Activated CD8-positive, alpha-beta T cell treated with anti-CD3 and anti-CD28 coated beads for 36 hours (primary cell): ENCODE data around the gene BCL2A1. TPM values are rescaled to one million over a fixed set of nuclear protein-coding genes. Genes with fewer than 3 reads are reported as not detected.

Experiments used
- ATAC-seq: fragments of 200-7000 bp; cut with Tn5 transposase; one replicate; pipeline ENCODE4 v1.10.0; 2021; ENCODE audit warnings: mild to moderate bottlenecking, moderate library complexity
- CTCF ChIA-PET: fragments of 350-600 bp; sonication (Branson Sonifier 250); formaldehyde crosslinking; loops from one replicate; lab custom pipeline; 2021; ENCODE audit warnings: antibody characterized with exemption; lab: Charles Lee
- POLR2A ChIA-PET: fragments of 350-600 bp; sonication (Branson Sonifier 250); formaldehyde crosslinking; loops from one replicate; lab custom pipeline; 2021; ENCODE audit warnings: antibody characterized with exemption; lab: Charles Lee
- DNase-seq: peaks from one replicate; pipeline ENCODE4 v3.0.0-alpha.2; 2020
- H3K27ac Mint-ChIP-seq: one replicate; pipeline ENCODE4 v1.8.0; 2021; ENCODE audit warnings: mild to moderate bottlenecking, mixed read lengths
- H3K27me3 Mint-ChIP-seq: one replicate; pipeline ENCODE4 v1.8.0; 2021; ENCODE audit warnings: mixed read lengths
- H3K36me3 Mint-ChIP-seq: one replicate; pipeline ENCODE4 v1.8.0; 2021; ENCODE audit warnings: low read depth, mixed read lengths
- H3K4me1 Mint-ChIP-seq: one replicate; pipeline ENCODE4 v1.8.0; 2021; ENCODE audit warnings: low read depth, mixed read lengths
- H3K4me3 Mint-ChIP-seq: one replicate; pipeline ENCODE4 v1.8.0; 2021; ENCODE audit warnings: mild to moderate bottlenecking, moderate library complexity, mixed read lengths
- H3K9me3 Mint-ChIP-seq: one replicate; pipeline ENCODE4 v1.8.0; 2021; ENCODE audit warnings: mixed read lengths
- intact Hi-C: fragments of 100-400 bp; cut with micrococcal nuclease; formaldehyde crosslinking; loops from one replicate; pipeline ENCODE4 v1.10.0; 2022
- total RNA-seq, 2 experiments: library from RNA; stranded (reverse); gene quantifications; one replicate each; pipeline ENCODE4 v1.2.3, GENCODE V29; 2021
- TF ChIP-seq, protein P1 (sequence below): fragments of 200-600 bp; IDR thresholded peaks from one replicate; pipeline ENCODE4 v1.8.0; 2022; ENCODE audit warnings: antibody characterized with exemption, mild to moderate bottlenecking

Gene BCL2A1
- total RNA-seq, 2 experiments from 2014 or later, result 47.1 to 47.9 TPM

DNA sequence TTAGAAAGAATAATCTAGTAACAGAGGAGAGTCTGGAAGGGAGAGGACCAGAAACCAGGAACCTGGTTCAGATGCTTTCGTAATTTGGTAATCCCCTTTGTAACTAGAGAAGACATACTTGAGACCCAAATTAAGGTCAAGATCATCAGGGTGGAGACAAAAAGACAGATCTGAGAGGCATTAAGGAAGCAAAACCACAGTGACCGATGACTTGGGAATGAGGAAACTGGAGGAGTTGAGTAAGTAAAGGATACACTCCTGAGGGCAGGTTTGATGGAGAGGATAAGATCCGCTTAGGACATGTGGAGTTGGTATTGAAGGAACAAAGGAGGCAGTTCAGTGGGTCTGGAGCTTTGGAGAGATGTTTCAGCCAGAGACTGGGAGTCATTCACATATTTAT lies 23.6 kb upstream of the BCL2A1 start:
- CTCF ChIA-PET, result interaction anchor here (1.1 to 5.2 kb wide), 8 partner anchors 25 to 355 kb away, joined by 3 to 64 read pairs (median 4); partner anchors contain the start of gene MTHFS

DNA sequence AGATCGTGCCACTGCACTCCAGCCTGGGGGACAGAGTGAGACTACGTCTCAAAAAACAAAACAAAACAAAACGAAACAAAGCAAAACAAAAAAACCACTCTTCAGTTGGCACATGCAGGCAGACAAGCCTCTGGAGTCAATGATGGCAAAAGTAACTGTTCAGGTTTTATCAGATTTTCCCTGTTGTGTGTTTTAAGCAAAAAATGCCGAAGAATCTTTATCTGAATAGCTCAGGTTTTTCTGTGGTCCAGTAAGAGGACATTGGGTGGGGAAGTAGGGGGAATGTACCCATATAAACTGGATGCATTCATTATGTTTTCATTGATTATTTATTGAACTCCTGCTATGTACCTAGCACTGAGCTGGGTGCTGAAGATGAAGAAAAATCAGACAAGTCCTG lies 20.8 kb upstream of the BCL2A1 start:
- H3K9me3 Mint-ChIP-seq, result no peaks in the 10 kb centered on the region

More for the DNA sequence above, 23.6 kb upstream of the BCL2A1 start:
- POLR2A ChIA-PET, result interaction anchor here (0.6 kb wide), 1 partner anchor 18 kb away, joined by 4 read pairs; no protein-coding TSS in a partner anchor
- Mint-ChIP-seq H3K27me3 (no peaks in the 10 kb centered on the region), H3K36me3 (no peaks in the 10 kb centered on the region), H3K9me3 (no peaks in the 10 kb centered on the region), H3K4me3 (no peak overlapping the region), H3K27ac (no peak overlapping the region), H3K4me1 (peaks cover 6% of the 10 kb centered on the region)
- intact Hi-C loops, result loop anchor here (5.0 kb wide), 1 partner anchor 612 kb away; no protein-coding TSS in a partner anchor
- TF ChIP-seq, protein P1, sequence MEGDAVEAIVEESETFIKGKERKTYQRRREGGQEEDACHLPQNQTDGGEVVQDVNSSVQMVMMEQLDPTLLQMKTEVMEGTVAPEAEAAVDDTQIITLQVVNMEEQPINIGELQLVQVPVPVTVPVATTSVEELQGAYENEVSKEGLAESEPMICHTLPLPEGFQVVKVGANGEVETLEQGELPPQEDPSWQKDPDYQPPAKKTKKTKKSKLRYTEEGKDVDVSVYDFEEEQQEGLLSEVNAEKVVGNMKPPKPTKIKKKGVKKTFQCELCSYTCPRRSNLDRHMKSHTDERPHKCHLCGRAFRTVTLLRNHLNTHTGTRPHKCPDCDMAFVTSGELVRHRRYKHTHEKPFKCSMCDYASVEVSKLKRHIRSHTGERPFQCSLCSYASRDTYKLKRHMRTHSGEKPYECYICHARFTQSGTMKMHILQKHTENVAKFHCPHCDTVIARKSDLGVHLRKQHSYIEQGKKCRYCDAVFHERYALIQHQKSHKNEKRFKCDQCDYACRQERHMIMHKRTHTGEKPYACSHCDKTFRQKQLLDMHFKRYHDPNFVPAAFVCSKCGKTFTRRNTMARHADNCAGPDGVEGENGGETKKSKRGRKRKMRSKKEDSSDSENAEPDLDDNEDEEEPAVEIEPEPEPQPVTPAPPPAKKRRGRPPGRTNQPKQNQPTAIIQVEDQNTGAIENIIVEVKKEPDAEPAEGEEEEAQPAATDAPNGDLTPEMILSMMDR, result no peak
- no peak for DNase-seq
- ATAC-seq, result no peak

DNA sequence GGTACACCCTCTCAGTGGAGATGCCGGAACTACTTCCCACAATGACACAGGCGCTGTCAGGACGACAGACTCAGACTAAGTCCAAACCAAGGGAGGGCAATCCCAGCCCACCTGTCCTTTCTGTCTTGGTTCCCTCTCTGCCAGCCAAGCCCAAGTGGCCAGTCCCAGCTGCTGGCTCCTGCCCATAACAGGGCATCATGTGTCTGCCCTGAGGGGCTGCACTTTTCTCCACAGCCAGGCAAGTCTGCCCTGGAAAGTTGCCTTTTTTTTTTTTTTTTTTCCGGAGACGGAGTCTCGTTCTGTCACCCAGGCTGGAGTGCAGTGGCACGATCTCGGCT lies 20.0 kb upstream of the BCL2A1 start:
- DNase-seq, result no peak

More for the DNA sequence above, 20.8 kb upstream of the BCL2A1 start:
- no peak for ATAC-seq
- Mint-ChIP-seq H3K36me3 (no peaks in the 10 kb centered on the region), H3K27me3 (no peaks in the 10 kb centered on the region), H3K4me3 (no peak overlapping the region), H3K4me1 (peaks cover 6% of the 10 kb centered on the region), H3K27ac (no peak overlapping the region)
- CTCF ChIA-PET, result interaction anchor here (1.0 to 5.2 kb wide), 10 partner anchors 66 to 626 kb away, joined by 3 to 64 read pairs (median 6); no protein-coding TSS in a partner anchor
- no peak for DNase-seq
- TF ChIP-seq, protein P1, result no peak
- POLR2A ChIA-PET, result interaction anchor here (0.8 to 1.9 kb wide), 2 partner anchors 24 to 70 kb away, joined by 3 to 11 read pairs; no protein-coding TSS in a partner anchor
- intact Hi-C loops, result loop anchor here (5.0 kb wide), 1 partner anchor 610 kb away; no protein-coding TSS in a partner anchor

DNA sequence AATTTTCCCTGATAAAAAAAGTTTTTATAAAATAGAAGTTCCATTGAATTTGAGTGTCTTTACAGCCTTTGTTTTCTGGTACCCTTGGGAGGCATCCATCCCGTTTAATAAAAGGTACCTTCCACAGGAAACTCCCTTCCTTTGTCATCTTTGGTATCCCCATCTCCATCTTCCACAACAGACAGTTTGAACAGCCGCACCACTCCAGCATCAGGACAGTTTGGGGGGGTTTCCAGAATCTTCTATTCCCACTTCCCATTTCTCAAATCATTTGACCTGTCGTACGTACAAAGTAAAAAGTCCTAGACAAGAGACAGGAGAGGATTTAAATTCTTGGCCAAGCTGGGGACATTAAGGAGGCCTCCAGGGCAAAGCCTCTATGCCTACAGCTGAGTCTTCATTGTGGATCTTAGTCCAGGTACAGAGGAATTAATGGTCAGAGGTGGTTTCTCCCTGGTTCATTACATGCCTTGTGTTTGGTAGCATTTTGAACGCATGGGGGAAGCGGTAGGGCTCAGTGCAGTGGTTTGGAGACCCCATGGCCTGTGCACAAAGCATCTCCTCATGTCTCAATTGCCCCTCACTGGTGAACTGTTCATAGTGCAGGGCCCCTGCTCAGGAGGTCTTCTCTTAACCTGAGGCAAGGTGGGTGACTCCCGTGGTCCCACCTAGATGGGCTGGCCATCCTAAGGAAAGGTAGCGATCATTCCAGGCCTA lies 19.4 kb upstream of the BCL2A1 start:
- ChIA-PET POLR2A (interaction anchor here (1.1 kb wide), 1 partner anchor 19 kb away, joined by 4 read pairs; the partner anchor contains the start of gene BCL2A1), CTCF (interaction anchor here (2.1 to 5.2 kb wide), 4 partner anchors 11 to 141 kb away, joined by 4 to 64 read pairs (median 8); no protein-coding TSS in a partner anchor)
- no peak overlapping the region for H3K4me3 Mint-ChIP-seq
- no peak overlapping the region for H3K27ac Mint-ChIP-seq
- TF ChIP-seq, protein P1, result no peak
- no peaks in the 10 kb centered on the region for H3K27me3 Mint-ChIP-seq
- DNase-seq, result no peak
- no peaks in the 10 kb centered on the region for H3K36me3 Mint-ChIP-seq
- intact Hi-C loops, result loop anchor here (5.0 kb wide), 1 partner anchor 608 kb away; no protein-coding TSS in a partner anchor
- no peaks in the 10 kb centered on the region for H3K9me3 Mint-ChIP-seq
- ATAC-seq, result no peak
- H3K4me1 Mint-ChIP-seq, result peaks cover 6% of the 10 kb centered on the region

More for the DNA sequence above, 20.0 kb upstream of the BCL2A1 start:
- ATAC-seq, result no peak
- H3K4me3 Mint-ChIP-seq, result no peak overlapping the region
- TF ChIP-seq, protein P1, result no peak
- H3K36me3 Mint-ChIP-seq, result no peaks in the 10 kb centered on the region
- CTCF ChIA-PET, result interaction anchor here (2.1 to 5.2 kb wide), 2 partner anchors 12 to 136 kb away, joined by 7 to 64 read pairs; no protein-coding TSS in a partner anchor
- no peaks in the 10 kb centered on the region for H3K27me3 Mint-ChIP-seq
- H3K4me1 Mint-ChIP-seq, result peaks cover 6% of the 10 kb centered on the region
- no peaks in the 10 kb centered on the region for H3K9me3 Mint-ChIP-seq
- POLR2A ChIA-PET, result no interaction called here
- intact Hi-C loops, result loop anchor here (5.0 kb wide), 1 partner anchor 609 kb away; no protein-coding TSS in a partner anchor
- no peak overlapping the region for H3K27ac Mint-ChIP-seq
